Neuronal stem cell (in vitro differentiated cells): ENCODE measurements around the gene RTKN2.

Experiments used
- DNase-seq: peaks from one replicate; pipeline ENCODE4 v3.0.0-alpha.2; 2013; ENCODE audit warnings: low spot score
- H2AFZ ChIP-seq: one replicate; pipeline ENCODE4 v1.6.1; 2013; ENCODE audit warnings: mild to moderate bottlenecking, low read length, inconsistent platforms
- H2AK5ac ChIP-seq: 2 replicates; pipeline ENCODE4 v1.6.1; 2013; ENCODE audit warnings: low read depth, mild to moderate bottlenecking, inconsistent platforms, low read length, moderate library complexity, mixed read lengths
- H2BK120ac ChIP-seq: 2 replicates; pipeline ENCODE4 v1.6.1; 2013; ENCODE audit warnings: low read depth, mild to moderate bottlenecking, inconsistent platforms, low read length, moderate library complexity, mixed read lengths
- H2BK12ac ChIP-seq: one replicate; pipeline ENCODE4 v1.6.1; 2013; ENCODE audit warnings: low read length, inconsistent platforms
- H2BK15ac ChIP-seq: 2 replicates; pipeline ENCODE4 v1.6.1; 2013; ENCODE audit warnings: mild to moderate bottlenecking, low read length, inconsistent platforms, mixed read lengths
- H2BK5ac ChIP-seq: one replicate; pipeline ENCODE4 v1.6.1; 2013; ENCODE audit warnings: inconsistent platforms, mild to moderate bottlenecking, low read length, moderate library complexity
- H3K14ac ChIP-seq: one replicate; pipeline ENCODE4 v1.6.1; 2013; ENCODE audit warnings: low read length, inconsistent platforms
- H3K18ac ChIP-seq: 2 replicates; pipeline ENCODE4 v1.6.1; 2013; ENCODE audit warnings: low read length, inconsistent platforms
- H3K23ac ChIP-seq: 2 replicates; pipeline ENCODE4 v1.6.1; 2013; ENCODE audit warnings: low read depth, mild to moderate bottlenecking, mixed read lengths, low read length, inconsistent platforms; ENCODE audit not compliant: poor library complexity
- H3K27ac ChIP-seq: replicated peaks from 3 replicates; pipeline ENCODE4 v1.5.1; 2013; ENCODE audit warnings: low read length, inconsistent platforms
- H3K27me3 ChIP-seq, 3 experiments: 2 replicates each; pipeline ENCODE4 v1.6.1; 2013; ENCODE audit warnings: low read length in 3 of 3, mild to moderate bottlenecking in 2 of 3, inconsistent platforms in 1 of 3, low read depth in 1 of 3, mixed read lengths in 1 of 3, moderate library complexity in 1 of 3; ENCODE audit not compliant: control insufficient read depth in 3 of 3, insufficient read depth in 3 of 3
- H3K36me3 ChIP-seq, 2 donors: replicated peaks in 1 of 2; 2 replicates each; pipeline ENCODE4 v1.6.1; 2013; ENCODE audit warnings: low read length in 2 of 2; ENCODE audit not compliant: control insufficient read depth in 2 of 2, insufficient read depth in 2 of 2
- H3K4ac ChIP-seq: 2 replicates; pipeline ENCODE4 v1.6.1; 2013; ENCODE audit warnings: inconsistent platforms, mild to moderate bottlenecking, low read length, moderate library complexity
- H3K4me1 ChIP-seq, 2 donors: 1 replicate in 1 of 2; 2 replicates in 1 of 2; pipeline ENCODE4 v1.6.1; 2013; ENCODE audit warnings: low read length in 2 of 2, low read depth in 1 of 2; ENCODE audit not compliant: control insufficient read depth in 2 of 2, insufficient read depth in 1 of 2
- H3K4me2 ChIP-seq: one replicate; pipeline ENCODE4 v1.6.1; 2013; ENCODE audit warnings: mild to moderate bottlenecking, low read length, inconsistent platforms; ENCODE audit not compliant: insufficient read depth, poor library complexity, severe bottlenecking
- H3K4me3 ChIP-seq, 2 donors: 2 replicates each; pipeline ENCODE4 v1.5.1; 2013; ENCODE audit warnings: low read length in 2 of 2, mild to moderate bottlenecking in 2 of 2, inconsistent platforms in 1 of 2, moderate library complexity in 1 of 2
- H3K79me1 ChIP-seq: one replicate; pipeline ENCODE4 v1.6.1; 2013; ENCODE audit warnings: low read depth, mild to moderate bottlenecking, inconsistent platforms, low read length, moderate library complexity
- H3K9ac ChIP-seq: one replicate; pipeline ENCODE4 v1.6.1; 2013; ENCODE audit warnings: mild to moderate bottlenecking, low read depth, low read length, inconsistent platforms; ENCODE audit not compliant: poor library complexity
- H3K9me3 ChIP-seq, 2 donors: replicated peaks in 1 of 2; 2 replicates each; pipeline versions ENCODE3 to v1.6.1; 2013; ENCODE audit warnings: low read length in 2 of 2, mild to moderate bottlenecking in 2 of 2, inconsistent platforms in 1 of 2, low read depth in 1 of 2, mixed read lengths in 1 of 2, moderate library complexity in 1 of 2; ENCODE audit not compliant: control insufficient read depth in 2 of 2, insufficient read depth in 1 of 2
- H4K8ac ChIP-seq: one replicate; pipeline ENCODE4 v1.6.1; 2013; ENCODE audit warnings: low read depth, mild to moderate bottlenecking, inconsistent platforms, low read length, moderate library complexity
- H4K91ac ChIP-seq: one replicate; pipeline ENCODE4 v1.6.1; 2013; ENCODE audit warnings: low read length, low read depth, mild to moderate bottlenecking, inconsistent platforms; ENCODE audit not compliant: poor library complexity
- WGBS, 2 donors: extraction: QIAGEN DNeasy Blood & Tissue Kit; methylation state at CpG; one replicate each; pipeline ENCODE4 v1.1.7; 2013; ENCODE audit warnings: missing lambda C conversion rate in 2 of 2, mixed read lengths in 1 of 2; ENCODE audit not compliant: insufficient read length in 2 of 2, insufficient replicate concordance in 1 of 2; ENCODE audit errors: extremely low coverage in 2 of 2; 5-methylcytosine and 5-hydroxymethylcytosine counted together

Gene RTKN2

GRCh38 chr10:62264126-62264525 is 4.5 kb downstream of the RTKN2 start:
- Histone ChIP-seq H4K91ac (no peak overlapping the region), H3K27me3 (peaks cover 0 to 2% (median 0%) of the 10 kb centered on the region in 3 experiments), H3K9ac (no peak overlapping the region), H3K79me1 (no peaks in the 10 kb centered on the region), H3K4ac (no peak overlapping the region), H3K9me3 (no peaks in the 10 kb centered on the region), H3K4me3 (no peak overlapping the region), H2AK5ac (no peak overlapping the region), H3K23ac (no peak overlapping the region), H3K14ac (no peak overlapping the region), H2AFZ (no peak overlapping the region), H2BK120ac (no peak overlapping the region), H2BK5ac (no peak overlapping the region), H3K27ac (no peak overlapping the region), H3K4me2 (no peak overlapping the region), H3K36me3 (peaks cover 0 to 62% of the 10 kb centered on the region in 2 donors), H2BK12ac (no peak overlapping the region), H4K8ac (no peak overlapping the region), H3K4me1 (peaks cover 5 to 12% of the 10 kb centered on the region in 2 donors), H2BK15ac (no peak overlapping the region), H3K18ac (no peak overlapping the region)
- DNase-seq: no peak

- no peak overlapping the region for H2AK5ac ChIP-seq
- H3K23ac ChIP-seq: no peak overlapping the region
- H3K36me3 ChIP-seq: peaks cover 0 to 83% of the 10 kb centered on the region in 2 donors
- H3K4me2 ChIP-seq: no peak overlapping the region
- no peak overlapping the region for H3K14ac ChIP-seq
- no peak overlapping the region for H3K18ac ChIP-seq
- H2BK5ac ChIP-seq: no peak overlapping the region
- no peak overlapping the region for H3K4me3 ChIP-seq
- H4K91ac ChIP-seq: no peak overlapping the region
- H3K27ac ChIP-seq: no peak overlapping the region
- no peak overlapping the region for H3K9ac ChIP-seq
- H4K8ac ChIP-seq: no peak overlapping the region
- H3K9me3 ChIP-seq: no peaks in the 10 kb centered on the region
- H2AFZ ChIP-seq: no peak overlapping the region
- no peak overlapping the region for H2BK12ac ChIP-seq
- no peak overlapping the region for H2BK120ac ChIP-seq
- H3K79me1 ChIP-seq: no peaks in the 10 kb centered on the region
- no peak for DNase-seq
- H3K4me1 ChIP-seq: peaks cover 1% of the 10 kb centered on the region in 2 donors
- H3K27me3 ChIP-seq: no peaks in the 10 kb centered on the region
- no peak overlapping the region for H3K4ac ChIP-seq
- H2BK15ac ChIP-seq: no peak overlapping the region
Measured at GRCh38 chr10:62261666-62262065, 7.0 kb downstream of the RTKN2 start.

GRCh38 chr10:62259998-62260397 is 8.6 kb downstream of the RTKN2 start:
- Histone ChIP-seq H3K9me3 (no peaks in the 10 kb centered on the region), H2BK5ac (no peak overlapping the region), H3K27me3 (no peaks in the 10 kb centered on the region), H3K27ac (no peak overlapping the region), H4K8ac (no peak overlapping the region), H3K79me1 (no peaks in the 10 kb centered on the region), H4K91ac (no peak overlapping the region), H2BK12ac (no peak overlapping the region), H3K23ac (no peak overlapping the region), H3K4me1 (no peaks in the 10 kb centered on the region), H3K14ac (no peak overlapping the region), H3K4me2 (no peak overlapping the region), H2AFZ (no peak overlapping the region), H2BK15ac (no peak overlapping the region), H3K36me3 (peaks cover 0 to 84% of the 10 kb centered on the region in 2 donors), H3K4me3 (no peak overlapping the region), H2BK120ac (no peak overlapping the region), H3K18ac (no peak overlapping the region), H2AK5ac (no peak overlapping the region), H3K4ac (no peak overlapping the region), H3K9ac (no peak overlapping the region)
- WGBS, 2 donors: no CpG with 5 or more reads among the region's 1 CpG
- DNase-seq: no peak

GRCh38 chr10:62259456-62259855 is 9.2 kb downstream of the RTKN2 start:
- Histone ChIP-seq H3K27ac (no peak overlapping the region), H3K4ac (no peak overlapping the region), H3K36me3 (peaks cover 0 to 90% of the 10 kb centered on the region in 2 donors), H3K18ac (no peak overlapping the region), H3K79me1 (no peaks in the 10 kb centered on the region), H3K4me3 (no peak overlapping the region), H4K8ac (no peak overlapping the region), H3K4me2 (no peak overlapping the region), H2BK120ac (no peak overlapping the region), H2BK12ac (no peak overlapping the region), H4K91ac (no peak overlapping the region), H2BK15ac (no peak overlapping the region), H3K27me3 (no peaks in the 10 kb centered on the region), H3K9me3 (no peaks in the 10 kb centered on the region), H3K4me1 (no peaks in the 10 kb centered on the region), H3K14ac (no peak overlapping the region), H2BK5ac (no peak overlapping the region), H2AK5ac (no peak overlapping the region), H2AFZ (no peak overlapping the region), H3K9ac (no peak overlapping the region), H3K23ac (no peak overlapping the region)
- no CpG with 5 or more reads among the region's 4 CpGs for WGBS, 2 donors
- no peak for DNase-seq
